NOMO-1 treated with dmso at 0.1 percent for 144 hours (cell line): ENCODE data around the gene FSTL3.
"Not testable (repeated sequence)": the region's sequence is repeated elsewhere in the genome, so short reads cannot be mapped to it uniquely, and the experiment has no call there.

ENCODE experiments used
- DNase-seq: peaks from one replicate; lab custom pipeline; 2025; ENCODE audit not compliant: unreplicated experiment; lab: John Stamatoyannopoulos, UW

Gene FSTL3

GRCh38 chr19:709196-709964 is 33.2 kb downstream of the FSTL3 start:
- DNase-seq, result no peak

GRCh38 chr19:709965-710571 is 33.9 kb downstream of the FSTL3 start:
- no peak for DNase-seq

GRCh38 chr19:710767-711166 is 34.6 kb downstream of the FSTL3 start:
- DNase-seq, result no peak

- DNase-seq, result no peak
Measured at GRCh38 chr19:711254-711653, 35.1 kb downstream of the FSTL3 start.

GRCh38 chr19:715347-715746 is 39.2 kb downstream of the FSTL3 start:
- DNase-seq, result no peak

GRCh38 chr19:718251-718951 is 42.2 kb downstream of the FSTL3 start:
- no peak for DNase-seq

- DNase-seq, result no peak
Measured at GRCh38 chr19:718991-719512, 42.9 kb downstream of the FSTL3 start.

- no peak for DNase-seq
Measured at GRCh38 chr19:719636-720344, 43.6 kb downstream of the FSTL3 start.

GRCh38 chr19:720345-721160 is 44.4 kb downstream of the FSTL3 start:
- no peak for DNase-seq

GRCh38 chr19:722553-723101 is 46.4 kb downstream of the FSTL3 start:
- DNase-seq, result no peak

- no peak for DNase-seq
Measured at GRCh38 chr19:723247-723646, 47.1 kb downstream of the FSTL3 start.

- DNase-seq, result no peak
Measured at GRCh38 chr19:723714-724113, 47.5 kb downstream of the FSTL3 start.

- no peak for DNase-seq
Measured at GRCh38 chr19:725461-726089, 49.4 kb downstream of the FSTL3 start.

GRCh38 chr19:726993-727956 is 51.1 kb downstream of the FSTL3 start:
- DNase-seq, result no peak

- no peak for DNase-seq
Measured at GRCh38 chr19:728011-728410, 51.8 kb downstream of the FSTL3 start.

GRCh38 chr19:729564-729963 is 53.4 kb downstream of the FSTL3 start:
- not testable (repeated sequence) for DNase-seq

GRCh38 chr19:729965-730668 is 53.9 kb downstream of the FSTL3 start:
- no peak for DNase-seq

GRCh38 chr19:731000-731399 is 54.8 kb downstream of the FSTL3 start:
- DNase-seq, result no peak
